Mesenchymal stem cell (in vitro differentiated cells and primary cell): Measurements from ENCODE around the gene MACROD2.

ENCODE experiments used
- DNase-seq: peaks from one replicate; pipeline ENCODE4 v3.0.0-alpha.2; 2013
- H2AFZ ChIP-seq: one replicate; pipeline ENCODE4 v1.6.1; 2013; ENCODE audit warnings: low read depth, mild to moderate bottlenecking, control low read depth, inconsistent platforms, low read length, moderate library complexity
- H2AK5ac ChIP-seq: 2 replicates; pipeline ENCODE4 v1.6.1; 2013; ENCODE audit warnings: low read length, moderate library complexity, mild to moderate bottlenecking, inconsistent platforms; ENCODE audit not compliant: severe bottlenecking
- H2BK120ac ChIP-seq: one replicate; pipeline ENCODE4 v1.6.1; 2013; ENCODE audit warnings: low read depth, mild to moderate bottlenecking, inconsistent platforms, low read length, moderate library complexity
- H2BK12ac ChIP-seq, 2 experiments: one replicate each; pipeline ENCODE4 v1.6.1; 2013; ENCODE audit warnings: inconsistent platforms in 2 of 2, low read length in 2 of 2, mild to moderate bottlenecking in 2 of 2, moderate library complexity in 2 of 2, control low read depth in 1 of 2
- H2BK15ac ChIP-seq: one replicate; pipeline ENCODE4 v1.6.1; 2013; ENCODE audit warnings: mild to moderate bottlenecking, low read depth, inconsistent platforms; ENCODE audit not compliant: poor library complexity, severe bottlenecking
- H2BK5ac ChIP-seq: 2 replicates; pipeline ENCODE4 v1.6.1; 2013; ENCODE audit warnings: low read depth, mild to moderate bottlenecking, low read length, control low read depth, inconsistent platforms; ENCODE audit not compliant: poor library complexity, severe bottlenecking
- H3K14ac ChIP-seq, 2 experiments: one replicate each; pipeline ENCODE4 v1.6.1; 2013; ENCODE audit warnings: inconsistent platforms in 2 of 2, low read length in 2 of 2, control low read depth in 1 of 2, mild to moderate bottlenecking in 1 of 2, moderate library complexity in 1 of 2
- H3K18ac ChIP-seq, 2 experiments: one replicate each; pipeline ENCODE4 v1.6.1; 2013; ENCODE audit warnings: inconsistent platforms in 2 of 2, low read length in 2 of 2, control low read depth in 1 of 2, low read depth in 1 of 2, mild to moderate bottlenecking in 1 of 2
- H3K23ac ChIP-seq, 2 experiments: one replicate each; pipeline ENCODE4 v1.6.1; 2013; ENCODE audit warnings: inconsistent platforms in 2 of 2, low read length in 2 of 2, mild to moderate bottlenecking in 2 of 2, moderate library complexity in 2 of 2, control low read depth in 1 of 2
- H3K27ac ChIP-seq: 2 replicates; pipeline ENCODE4 v1.5.1; 2013; ENCODE audit warnings: mild to moderate bottlenecking, moderate library complexity, low read length, control low read depth, inconsistent platforms; ENCODE audit not compliant: poor library complexity, severe bottlenecking
- H3K27me3 ChIP-seq, 2 experiments: 2 replicates each; pipeline versions ENCODE4 v1.6.1 to v1.7.0; 2013; ENCODE audit warnings: low read length in 2 of 2, mild to moderate bottlenecking in 2 of 2, moderate library complexity in 2 of 2, control low read depth in 1 of 2, inconsistent platforms in 1 of 2; ENCODE audit not compliant: control insufficient read depth in 1 of 2, insufficient read depth in 1 of 2
- H3K36me3 ChIP-seq, 2 experiments: 2 replicates each; pipeline versions ENCODE4 v1.6.1 to v1.7.0; 2013; ENCODE audit warnings: low read length in 2 of 2, control low read depth in 1 of 2, inconsistent platforms in 1 of 2, low read depth in 1 of 2, mild to moderate bottlenecking in 1 of 2; ENCODE audit not compliant: insufficient read depth in 2 of 2, control insufficient read depth in 1 of 2
- H3K4ac ChIP-seq, 2 experiments: one replicate each; pipeline ENCODE4 v1.6.1; 2013; ENCODE audit warnings: inconsistent platforms in 2 of 2, low read length in 2 of 2, mild to moderate bottlenecking in 2 of 2, moderate library complexity in 2 of 2, control low read depth in 1 of 2, low read depth in 1 of 2
- H3K4me1 ChIP-seq: 2 replicates; pipeline ENCODE4 v1.6.1; 2013; ENCODE audit warnings: low read depth, low read length, control low read depth; ENCODE audit not compliant: control insufficient read depth, insufficient read depth
- H3K4me2 ChIP-seq: 2 replicates; pipeline ENCODE4 v1.6.1; 2013; ENCODE audit warnings: low read length, mild to moderate bottlenecking, inconsistent platforms; ENCODE audit not compliant: poor library complexity, severe bottlenecking
- H3K4me3 ChIP-seq, 2 experiments: 2 replicates each; pipeline versions ENCODE4 v1.5.1 to v1.7.0; 2013; ENCODE audit warnings: low read length in 2 of 2, mild to moderate bottlenecking in 2 of 2, control low read depth in 1 of 2, low read depth in 1 of 2; ENCODE audit not compliant: insufficient read depth in 1 of 2
- H3K79me1 ChIP-seq: replicated peaks from 2 replicates; pipeline ENCODE4 v1.6.1; 2013; ENCODE audit warnings: mild to moderate bottlenecking, control low read depth, low read length, inconsistent platforms; ENCODE audit not compliant: poor library complexity, severe bottlenecking
- H3K9ac ChIP-seq: 2 replicates; pipeline ENCODE4 v1.7.0; 2013; ENCODE audit warnings: mild to moderate bottlenecking, low read length, moderate library complexity
- H3K9me3 ChIP-seq: 2 replicates; pipeline ENCODE4 v1.7.0; 2013; ENCODE audit warnings: mild to moderate bottlenecking, low read length; ENCODE audit not compliant: control insufficient read depth
- H4K8ac ChIP-seq: one replicate; pipeline ENCODE4 v1.6.1; 2013; ENCODE audit warnings: inconsistent platforms, mild to moderate bottlenecking, low read length, moderate library complexity
- H4K91ac ChIP-seq: one replicate; pipeline ENCODE4 v1.6.1; 2013; ENCODE audit warnings: mild to moderate bottlenecking, low read length, inconsistent platforms
- WGBS: methylation state at CpG from one replicate; pipeline ENCODE4 v1.1.7; 2013; ENCODE audit warnings: mixed read lengths; 5-methylcytosine and 5-hydroxymethylcytosine counted together

Gene MACROD2

GRCh38 chr20:15571056-15571455, 1575.7 kb downstream of the MACROD2 start:
- H3K9ac ChIP-seq, result no peak overlapping the region
- H4K91ac ChIP-seq, result no peak overlapping the region
- no peak overlapping the region for H2AFZ ChIP-seq
- H3K4me3 ChIP-seq, result no peak overlapping the region
- no peak overlapping the region for H3K18ac ChIP-seq
- no peak overlapping the region for H3K4me2 ChIP-seq
- H2BK15ac ChIP-seq, result no peak overlapping the region
- H4K8ac ChIP-seq, result no peak overlapping the region
- H3K4me1 ChIP-seq, result no peaks in the 10 kb centered on the region
- H2BK120ac ChIP-seq, result no peak overlapping the region
- H2AK5ac ChIP-seq, result no peak overlapping the region
- no peaks in the 10 kb centered on the region for H3K9me3 ChIP-seq
- no peak for DNase-seq
- no peak overlapping the region for H2BK12ac ChIP-seq
- no peak overlapping the region for H3K23ac ChIP-seq
- no peaks in the 10 kb centered on the region for H3K79me1 ChIP-seq
- H3K36me3 ChIP-seq, result no peaks in the 10 kb centered on the region
- no peak overlapping the region for H3K27ac ChIP-seq
- H3K4ac ChIP-seq, result no peak overlapping the region
- no peak overlapping the region for H3K14ac ChIP-seq
- H3K27me3 ChIP-seq, result no peaks in the 10 kb centered on the region
- H2BK5ac ChIP-seq, result no peak overlapping the region

DNA sequence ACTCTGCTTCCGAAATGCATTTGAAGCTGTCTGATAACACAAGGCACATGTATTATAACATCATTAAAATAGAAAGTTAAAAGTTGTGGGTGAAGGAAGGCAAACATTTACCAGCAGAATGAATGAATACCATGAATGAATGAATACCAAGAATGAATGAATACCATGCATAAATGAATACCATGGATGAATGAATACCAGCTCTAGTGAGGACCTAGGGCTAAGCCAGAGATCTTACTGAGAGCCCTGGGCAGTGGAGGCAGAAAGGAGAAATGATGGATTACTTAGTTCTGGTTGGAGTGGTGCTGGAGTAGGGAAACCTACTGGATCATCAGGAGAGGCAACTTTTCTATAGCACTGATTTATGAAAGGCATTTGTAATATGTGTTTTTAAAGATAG, 1579.9 kb downstream of the MACROD2 start:
- Histone ChIP-seq H3K36me3 (no peaks in the 10 kb centered on the region), H3K18ac (no peak overlapping the region)
- no CpG with 5 or more reads among the region's 1 CpG for WGBS

DNA sequence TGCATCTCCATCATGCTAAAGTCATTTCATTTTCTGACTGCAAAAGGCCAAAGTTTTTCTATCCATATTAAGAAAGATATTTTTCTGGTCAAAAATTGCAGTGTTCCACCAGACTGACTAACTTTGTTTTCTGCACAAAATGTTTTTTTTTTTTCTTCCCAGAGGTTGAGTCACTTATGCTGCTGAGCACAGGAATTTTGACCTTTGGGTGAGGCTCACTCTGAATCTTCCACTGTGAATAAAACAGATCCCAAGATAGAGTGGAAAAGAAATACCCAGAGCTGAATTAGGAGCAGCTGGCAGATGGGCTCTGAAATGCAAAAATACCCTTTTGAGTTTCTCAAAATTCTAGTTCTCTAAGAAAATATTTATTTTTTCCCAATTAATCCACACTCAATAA, 1581.1 kb downstream of the MACROD2 start:
- H3K4ac ChIP-seq, result no peak overlapping the region
- no peak overlapping the region for H3K27ac ChIP-seq
- H3K9ac ChIP-seq, result no peak overlapping the region
- H3K18ac ChIP-seq, result no peak overlapping the region
- H2AK5ac ChIP-seq, result no peak overlapping the region
- H2BK120ac ChIP-seq, result no peak overlapping the region
- H2BK5ac ChIP-seq, result no peak overlapping the region
- no peaks in the 10 kb centered on the region for H3K4me1 ChIP-seq
- DNase-seq, result no peak
- no peak overlapping the region for H3K14ac ChIP-seq
- H3K4me3 ChIP-seq, result no peak overlapping the region
- H3K79me1 ChIP-seq, result no peaks in the 10 kb centered on the region
- H3K23ac ChIP-seq, result no peak overlapping the region
- H3K4me2 ChIP-seq, result no peak overlapping the region
- no peak overlapping the region for H2BK12ac ChIP-seq
- H3K27me3 ChIP-seq, result no peaks in the 10 kb centered on the region
- H4K91ac ChIP-seq, result no peak overlapping the region
- no peak overlapping the region for H2BK15ac ChIP-seq
- H2AFZ ChIP-seq, result no peak overlapping the region
- H3K9me3 ChIP-seq, result no peaks in the 10 kb centered on the region
- no peaks in the 10 kb centered on the region for H3K36me3 ChIP-seq
- no peak overlapping the region for H4K8ac ChIP-seq

More for the DNA sequence above, 1579.9 kb downstream of the MACROD2 start:
- Histone ChIP-seq H3K4me3 (no peak overlapping the region), H3K14ac (no peak overlapping the region), H3K9ac (no peak overlapping the region), H2BK5ac (no peak overlapping the region), H2BK15ac (no peak overlapping the region), H2BK12ac (no peak overlapping the region), H2AK5ac (no peak overlapping the region), H3K23ac (no peak overlapping the region), H3K79me1 (no peaks in the 10 kb centered on the region), H3K4me2 (no peak overlapping the region), H2BK120ac (no peak overlapping the region), H4K8ac (no peak overlapping the region), H2AFZ (no peak overlapping the region), H3K4me1 (no peaks in the 10 kb centered on the region), H3K9me3 (no peaks in the 10 kb centered on the region), H3K4ac (no peak overlapping the region), H3K27ac (no peak overlapping the region), H4K91ac (no peak overlapping the region), H3K27me3 (no peaks in the 10 kb centered on the region)
- no peak for DNase-seq

GRCh38 chr20:15578113-15578512, 1582.8 kb downstream of the MACROD2 start:
- Histone ChIP-seq H2BK15ac (no peak overlapping the region), H2BK120ac (no peak overlapping the region), H3K79me1 (no peaks in the 10 kb centered on the region), H3K9ac (no peak overlapping the region), H4K8ac (no peak overlapping the region), H3K14ac (no peak overlapping the region), H3K23ac (no peak overlapping the region), H3K27ac (no peak overlapping the region), H3K18ac (no peak overlapping the region), H3K4ac (no peak overlapping the region), H3K27me3 (no peaks in the 10 kb centered on the region), H4K91ac (no peak overlapping the region), H3K4me1 (no peaks in the 10 kb centered on the region), H2AK5ac (no peak overlapping the region), H2BK12ac (no peak overlapping the region), H3K36me3 (no peaks in the 10 kb centered on the region), H2BK5ac (no peak overlapping the region), H3K4me2 (no peak overlapping the region), H2AFZ (no peak overlapping the region), H3K4me3 (no peak overlapping the region), H3K9me3 (no peaks in the 10 kb centered on the region)
- DNase-seq, result no peak
- 90% methylated on average over 3 of the region's 3 CpGs for WGBS
